AG04450 (cell line): Measurements from ENCODE around the gene FHAD1. TPM values are rescaled to one million over a fixed set of nuclear protein-coding genes. Genes with fewer than 3 reads are reported as not detected.
A peak's percentile ranks its signal among the peaks of the same experiment; 100 is the strongest.

Source experiments
- CTCF ChIA-PET: fragments of 300-600, 350-600 bp; formaldehyde crosslinking; extraction: SDS; loops from one replicate; lab custom pipeline; 2022; ENCODE audit warnings: antibody characterized with exemption, inconsistent platforms; lab: Charles Lee
- POLR2A ChIA-PET: fragments of 350-600 bp; formaldehyde crosslinking; extraction: SDS; loops from one replicate; lab custom pipeline; 2021; ENCODE audit warnings: antibody characterized with exemption, inconsistent platforms; lab: Yijun Ruan, JAX
- DNase-seq: peaks from one replicate; pipeline ENCODE4 v3.0.0-alpha.2; 2011; ENCODE audit warnings: low read depth, low spot score
- H3K27ac ChIP-seq: one replicate; pipeline ENCODE4 v1.5.1; 2012; ENCODE audit warnings: low read depth, low read length, control low read depth
- H3K27me3 ChIP-seq: one replicate; pipeline ENCODE4 v1.6.0; 2012; ENCODE audit warnings: low read length; ENCODE audit not compliant: control insufficient read depth, insufficient read depth
- H3K4me3 ChIP-seq: 2 replicates; pipeline ENCODE4 v1.5.1; 2011; ENCODE audit warnings: mild to moderate bottlenecking, low read depth, low read length, control low read depth
- H3K9me3 ChIP-seq: 2 replicates; pipeline ENCODE4 v1.5.1; 2012; ENCODE audit warnings: low read length; ENCODE audit not compliant: control insufficient read depth, insufficient read depth
- polyA plus RNA-seq: library from polyadenylated mRNA; depleted of rRNA; stranded (reverse); fragments of >200 nt; gene quantifications from 2 replicates; pipeline ENCODE4 v1.2.3, GENCODE V29; 2011
- TF ChIP-seq, protein P1 (sequence below): IDR thresholded peaks from 2 replicates; pipeline ENCODE4 v1.5.1; 2011; ENCODE audit warnings: low read depth, low read length, control low read depth, inconsistent platforms

Gene FHAD1
- polyA plus RNA-seq, 1 experiment, result 0.36 TPM

DNA sequence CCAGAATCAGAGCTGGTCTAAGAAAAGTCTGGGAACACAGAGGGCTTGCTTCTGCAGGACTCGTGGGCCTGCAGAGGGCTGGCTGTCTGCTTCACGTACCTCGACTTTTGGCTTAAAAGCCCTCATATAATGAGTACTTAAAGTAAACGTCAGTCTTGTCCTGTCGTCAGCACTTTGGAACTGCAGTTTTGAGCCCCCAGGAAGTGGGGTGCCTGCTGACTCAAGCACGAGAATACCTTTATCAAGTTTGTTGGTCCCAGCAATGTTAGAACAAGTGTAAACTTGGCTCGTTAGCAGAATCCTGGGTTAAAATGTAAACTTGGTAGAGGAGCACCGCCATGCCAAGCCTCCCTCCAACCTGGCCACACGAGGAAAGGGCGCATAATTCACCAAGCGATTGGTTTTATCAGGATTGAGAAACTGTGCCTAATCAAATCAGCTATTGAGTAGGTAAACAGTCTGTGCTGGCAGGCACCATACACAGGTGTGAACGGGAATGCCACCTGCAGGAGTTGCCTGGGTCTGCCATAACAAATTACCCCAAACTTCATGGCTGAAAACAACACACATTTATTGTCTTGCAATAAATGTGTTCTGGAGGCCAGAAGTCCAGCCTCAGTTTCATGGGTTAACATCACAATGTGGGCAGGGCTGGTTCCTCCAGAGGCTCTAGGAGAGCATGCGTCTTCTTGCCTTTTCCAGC lies 45.0 kb upstream of the FHAD1 start:
- CTCF ChIA-PET, result interaction anchor here (0.7 to 1.7 kb wide), 4 partner anchors 33 to 230 kb away, joined by 3 to 5 read pairs (median 3); no protein-coding TSS in a partner anchor
- POLR2A ChIA-PET, result no interaction called here
- TF ChIP-seq, protein P1, sequence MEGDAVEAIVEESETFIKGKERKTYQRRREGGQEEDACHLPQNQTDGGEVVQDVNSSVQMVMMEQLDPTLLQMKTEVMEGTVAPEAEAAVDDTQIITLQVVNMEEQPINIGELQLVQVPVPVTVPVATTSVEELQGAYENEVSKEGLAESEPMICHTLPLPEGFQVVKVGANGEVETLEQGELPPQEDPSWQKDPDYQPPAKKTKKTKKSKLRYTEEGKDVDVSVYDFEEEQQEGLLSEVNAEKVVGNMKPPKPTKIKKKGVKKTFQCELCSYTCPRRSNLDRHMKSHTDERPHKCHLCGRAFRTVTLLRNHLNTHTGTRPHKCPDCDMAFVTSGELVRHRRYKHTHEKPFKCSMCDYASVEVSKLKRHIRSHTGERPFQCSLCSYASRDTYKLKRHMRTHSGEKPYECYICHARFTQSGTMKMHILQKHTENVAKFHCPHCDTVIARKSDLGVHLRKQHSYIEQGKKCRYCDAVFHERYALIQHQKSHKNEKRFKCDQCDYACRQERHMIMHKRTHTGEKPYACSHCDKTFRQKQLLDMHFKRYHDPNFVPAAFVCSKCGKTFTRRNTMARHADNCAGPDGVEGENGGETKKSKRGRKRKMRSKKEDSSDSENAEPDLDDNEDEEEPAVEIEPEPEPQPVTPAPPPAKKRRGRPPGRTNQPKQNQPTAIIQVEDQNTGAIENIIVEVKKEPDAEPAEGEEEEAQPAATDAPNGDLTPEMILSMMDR, result no peak

DNA sequence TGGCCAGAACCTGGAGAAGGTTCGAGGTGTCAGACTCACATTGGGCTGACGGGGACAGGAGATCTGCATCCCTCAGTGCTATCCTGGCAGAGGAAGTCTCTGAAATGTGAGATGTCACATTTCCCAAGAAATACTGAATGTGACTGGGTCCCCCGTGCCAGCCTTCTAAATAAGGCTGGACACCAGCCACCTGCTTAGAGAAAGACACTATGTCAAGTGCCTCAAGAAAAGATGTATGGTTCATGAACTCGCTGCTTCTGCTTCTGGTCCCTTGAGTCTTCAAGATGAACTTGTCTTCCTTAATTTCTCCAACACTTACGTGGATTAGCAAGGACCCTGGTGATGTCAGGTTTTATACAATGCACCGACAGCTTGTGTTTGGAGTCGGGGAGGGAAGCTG lies 42.1 kb upstream of the FHAD1 start:
- no peak for DNase-seq
- Histone ChIP-seq H3K27me3 (no peaks in the 10 kb centered on the region), H3K27ac (no peak overlapping the region), H3K9me3 (no peaks in the 10 kb centered on the region), H3K4me3 (no peak overlapping the region)
- ChIA-PET CTCF (interaction anchor here (1.3 kb wide), 1 partner anchor 67 kb away, joined by 3 read pairs; no protein-coding TSS in a partner anchor), POLR2A (no interaction called here)
- TF ChIP-seq, protein P1, result no peak

More for the DNA sequence above, 45.0 kb upstream of the FHAD1 start:
- H3K9me3 ChIP-seq, result no peaks in the 10 kb centered on the region
- H3K27me3 ChIP-seq, result no peaks in the 10 kb centered on the region
- H3K27ac ChIP-seq, result no peak overlapping the region
- H3K4me3 ChIP-seq, result no peak overlapping the region
- no peak for DNase-seq

DNA sequence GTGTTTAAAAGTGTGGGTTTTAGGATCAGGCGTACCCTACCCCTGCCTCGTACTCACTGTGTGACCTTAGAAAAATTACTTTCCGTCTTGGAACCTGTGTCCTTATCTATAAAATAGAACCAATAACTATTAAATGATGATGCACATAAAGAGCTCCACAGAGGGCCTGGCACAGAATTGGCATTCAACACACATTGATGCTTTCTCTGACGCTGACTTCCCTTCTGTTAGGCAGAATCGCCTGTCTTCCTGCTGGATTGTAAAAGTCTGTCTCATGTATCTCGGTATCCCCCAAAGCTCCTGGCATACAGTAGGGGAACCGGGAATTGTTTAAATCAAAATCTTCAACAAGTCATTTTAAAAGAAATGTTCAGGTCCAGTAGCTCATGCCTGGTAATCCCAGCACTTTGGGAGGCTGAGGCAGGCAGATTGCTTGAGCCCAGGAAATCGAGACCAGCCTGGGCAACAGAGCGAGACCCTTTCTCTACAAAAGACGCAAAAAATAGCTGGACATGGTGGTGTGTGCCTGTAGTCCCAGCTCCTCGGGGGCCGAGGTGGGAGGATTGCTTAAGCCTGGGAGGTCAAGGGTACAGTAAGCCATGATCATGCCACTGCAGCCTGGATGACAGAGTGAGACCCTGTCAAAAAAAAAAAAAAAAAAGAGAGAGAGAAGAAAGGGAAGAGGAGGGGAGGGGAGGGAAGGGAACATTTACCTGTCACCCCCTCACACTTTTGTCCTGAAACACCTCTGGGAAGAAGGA lies 41.3 kb upstream of the FHAD1 start:
- POLR2A ChIA-PET, result no interaction called here
- CTCF ChIA-PET, result interaction anchor here (1.3 kb wide), 1 partner anchor 66 kb away, joined by 3 read pairs; no protein-coding TSS in a partner anchor
- Histone ChIP-seq H3K27me3 (no peaks in the 10 kb centered on the region), H3K4me3 (no peak overlapping the region), H3K9me3 (no peaks in the 10 kb centered on the region), H3K27ac (no peak overlapping the region)
- DNase-seq, result no peak
- TF ChIP-seq, protein P1, result no peak

DNA sequence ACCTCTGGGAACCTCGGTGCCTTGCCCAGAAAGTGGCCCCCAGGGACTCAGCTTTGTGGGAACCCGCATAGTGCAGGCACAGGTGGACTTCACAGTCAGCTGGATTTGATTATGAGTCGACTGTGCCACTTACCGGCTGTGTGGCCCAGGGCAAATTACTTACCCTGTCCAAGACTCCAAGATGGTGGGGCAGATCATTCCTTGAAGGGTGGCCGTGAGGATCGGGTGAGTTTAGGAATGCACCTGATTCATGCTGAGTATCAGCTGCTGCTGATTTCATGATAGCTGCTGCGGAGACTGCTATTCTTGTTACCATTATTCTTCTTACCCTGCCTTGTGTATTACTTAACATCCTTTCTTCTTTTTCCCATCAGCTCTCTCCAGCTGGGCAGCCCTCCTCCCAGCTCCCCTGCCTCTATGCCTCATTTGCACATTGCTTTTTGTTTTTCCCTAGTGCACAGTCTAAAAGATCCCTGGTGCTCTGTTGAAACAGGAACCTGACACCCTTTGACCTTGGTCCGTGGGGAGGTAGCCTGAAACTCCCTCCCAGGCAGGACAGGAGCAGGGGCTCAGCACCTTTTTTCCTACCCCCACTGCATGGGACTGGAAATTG lies 40.5 kb upstream of the FHAD1 start:
- Histone ChIP-seq H3K27me3 (no peaks in the 10 kb centered on the region), H3K4me3 (no peak overlapping the region), H3K9me3 (no peaks in the 10 kb centered on the region), H3K27ac (peak overlapping the region; percentile 21)
- POLR2A ChIA-PET, result interaction anchor here (0.8 kb wide), 1 partner anchor 48 kb away, joined by 3 read pairs; no protein-coding TSS in a partner anchor
- TF ChIP-seq, protein P1, result no peak
- peak; percentile 18 for DNase-seq
- CTCF ChIA-PET, result no interaction called here
